ENCODE data around the gene RALGAPA1. TPM values are rescaled to one million over a fixed set of nuclear protein-coding genes. Genes with fewer than 3 reads are reported as not detected.

RALGAPA1 gene
- total and polyA plus RNA-seq, 2 of the 13 experiments (the other 11 are each of a cell fraction or from before 2014, with no cell fraction given), result 65.0 to 89.2 TPM

GRCh38 chr14:35818346-35819115 lies 9.4 kb upstream of the RALGAPA1 start:
- no peaks in the 10 kb centered on the region for H3K79me2 ChIP-seq (ENCODE audit: insufficient read depth, low read length)
- ATAC-seq, result peak; percentile 85
- no peaks in the 10 kb centered on the region for H3K36me3 ChIP-seq (replicated peaks in 1 of 2; ENCODE audit: control insufficient read depth in 1 of 2, insufficient read depth in 2 of 2, low read length in 2 of 2)
- H3K4me2 ChIP-seq (ENCODE audit: low read depth, low read length), result peak overlapping the region; percentile 57
- peak; percentile 75 for FAIRE-seq
- H2AFZ ChIP-seq (ENCODE audit: low read length), result no peak overlapping the region
- in situ Hi-C loops (cut with HindIII; ENCODE audit: extremely low pct_ligation_motif_present, low pct_unique_long_range_greater_than_20kb) (loop anchor here (5.0 to 25.0 kb wide), 4 partner anchors 124 to 681 kb away; partner anchors contain the start of gene INSM2), intact Hi-C loops (cut with micrococcal nuclease; ENCODE audit: unreplicated experiment) (loop anchor here (2.0 to 10.0 kb wide), 4 partner anchors 132 to 674 kb away; no protein-coding TSS in a partner anchor)
- H3K4me3 ChIP-seq (replicated peaks in 1 of 3; ENCODE audit: insufficient read depth in 1 of 3, low read depth in 2 of 3, low read length in 3 of 3), result peak overlapping the region in 1 of 3 experiments; percentile 11; a peak in 1 of 6 replicates
- ChIA-PET CTCF (ENCODE audit: low intra/inter-chr PET ratio, low total read pairs) (interaction anchor here (1.0 to 2.4 kb wide), 3 partner anchors 131 to 380 kb away, joined by 3 to 13 read pairs (median 6); partner anchors contain the start of gene INSM2), POLR2A (interaction anchor here (1.1 to 5.5 kb wide), 4 partner anchors 8 to 16 kb away, joined by 3 to 43 read pairs (median 10); partner anchors contain the start of genes BRMS1L and RALGAPA1)
- H3K27me3 ChIP-seq (ENCODE audit: control insufficient read depth in 1 of 2, insufficient read depth in 2 of 2, low read length in 2 of 2), result no peaks in the 10 kb centered on the region
- peaks cover 26% of the 10 kb centered on the region for H3K4me1 ChIP-seq (ENCODE audit: insufficient read depth, low read length)
- no peaks in the 10 kb centered on the region for H3K9me3 ChIP-seq (ENCODE audit: low read length)
- no peak overlapping the region for H3K27ac ChIP-seq (ENCODE audit: extremely low read length, insufficient read depth, low read length)
- H3K9ac ChIP-seq (ENCODE audit: insufficient read depth, low read depth, low read length), result no peak overlapping the region
- no peaks in the 10 kb centered on the region for H4K20me1 ChIP-seq (ENCODE audit: insufficient read depth, low read length)
- no TSS peak for BruUV-seq (replicated peaks)
- peak; percentile 86 for DNase-seq (ENCODE audit: low spot score)
- WGBS (ENCODE audit: low lambda C conversion rate), result 47% methylated on average over 13 of the region's 13 CpGs
- TF ChIP-seq, protein P1, sequence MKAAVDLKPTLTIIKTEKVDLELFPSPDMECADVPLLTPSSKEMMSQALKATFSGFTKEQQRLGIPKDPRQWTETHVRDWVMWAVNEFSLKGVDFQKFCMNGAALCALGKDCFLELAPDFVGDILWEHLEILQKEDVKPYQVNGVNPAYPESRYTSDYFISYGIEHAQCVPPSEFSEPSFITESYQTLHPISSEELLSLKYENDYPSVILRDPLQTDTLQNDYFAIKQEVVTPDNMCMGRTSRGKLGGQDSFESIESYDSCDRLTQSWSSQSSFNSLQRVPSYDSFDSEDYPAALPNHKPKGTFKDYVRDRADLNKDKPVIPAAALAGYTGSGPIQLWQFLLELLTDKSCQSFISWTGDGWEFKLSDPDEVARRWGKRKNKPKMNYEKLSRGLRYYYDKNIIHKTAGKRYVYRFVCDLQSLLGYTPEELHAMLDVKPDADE (CRISPR knock-in tag; IDR thresholded peaks at IDR 0.05), result no peak
- TF ChIP-seq RAD21 (CRISPR knock-in tag; IDR thresholded peaks at IDR 0.05) (peak; percentile 87), IRF2 (CRISPR knock-in tag; IDR thresholded peaks at IDR 0.05) (peak; percentile 63; the same call in 1 of the 2 replicates), YEATS2 (CRISPR knock-in tag; IDR thresholded peaks at IDR 0.05; ENCODE audit: borderline replicate concordance) (peak; percentile 30; the same call in 1 of the 2 replicates), ZNF460 (CRISPR knock-in tag; IDR thresholded peaks at IDR 0.05; ENCODE audit: borderline replicate concordance) (no peak; the same call in 1 of the 2 replicates), ZFX (CRISPR knock-in tag; IDR thresholded peaks at IDR 0.05; ENCODE audit: low read depth) (peak; percentile 45; the same call in 1 of the 2 replicates), RFX3 (CRISPR knock-in tag; IDR thresholded peaks at IDR 0.05) (no peak; the same call in 1 of the 2 replicates), ZNF343 (CRISPR knock-in tag; IDR thresholded peaks at IDR 0.05) (no peak), SRY (CRISPR knock-in tag; IDR thresholded peaks at IDR 0.05) (no peak), TCF7L2 (IDR thresholded peaks at IDR 0.05; ENCODE audit: low read depth, low read length) (no peak), ZZZ3 (CRISPR knock-in tag; IDR thresholded peaks at IDR 0.05; ENCODE audit: borderline replicate concordance) (no peak), KLF13 (CRISPR knock-in tag; IDR thresholded peaks at IDR 0.05) (no peak), ATAD3A (CRISPR knock-in tag; IDR thresholded peaks at IDR 0.05) (no peak), KMT2B (CRISPR knock-in tag; IDR thresholded peaks at IDR 0.05) (peak; percentile 39; the same call in 1 of the 2 replicates)
- TF ChIP-seq, protein P2, sequence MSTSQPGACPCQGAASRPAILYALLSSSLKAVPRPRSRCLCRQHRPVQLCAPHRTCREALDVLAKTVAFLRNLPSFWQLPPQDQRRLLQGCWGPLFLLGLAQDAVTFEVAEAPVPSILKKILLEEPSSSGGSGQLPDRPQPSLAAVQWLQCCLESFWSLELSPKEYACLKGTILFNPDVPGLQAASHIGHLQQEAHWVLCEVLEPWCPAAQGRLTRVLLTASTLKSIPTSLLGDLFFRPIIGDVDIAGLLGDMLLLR (CRISPR knock-in tag; IDR thresholded peaks at IDR 0.05), result no peak
- TF ChIP-seq, protein P3, sequence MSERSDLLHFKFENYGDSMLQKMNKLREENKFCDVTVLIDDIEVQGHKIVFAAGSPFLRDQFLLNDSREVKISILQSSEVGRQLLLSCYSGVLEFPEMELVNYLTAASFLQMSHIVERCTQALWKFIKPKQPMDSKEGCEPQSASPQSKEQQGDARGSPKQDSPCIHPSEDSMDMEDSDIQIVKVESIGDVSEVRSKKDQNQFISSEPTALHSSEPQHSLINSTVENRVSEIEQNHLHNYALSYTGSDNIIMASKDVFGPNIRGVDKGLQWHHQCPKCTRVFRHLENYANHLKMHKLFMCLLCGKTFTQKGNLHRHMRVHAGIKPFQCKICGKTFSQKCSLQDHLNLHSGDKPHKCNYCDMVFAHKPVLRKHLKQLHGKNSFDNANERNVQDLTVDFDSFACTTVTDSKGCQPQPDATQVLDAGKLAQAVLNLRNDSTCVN (CRISPR knock-in tag; IDR thresholded peaks at IDR 0.05; ENCODE audit: borderline replicate concordance), result no peak
- TF ChIP-seq, protein P4, sequence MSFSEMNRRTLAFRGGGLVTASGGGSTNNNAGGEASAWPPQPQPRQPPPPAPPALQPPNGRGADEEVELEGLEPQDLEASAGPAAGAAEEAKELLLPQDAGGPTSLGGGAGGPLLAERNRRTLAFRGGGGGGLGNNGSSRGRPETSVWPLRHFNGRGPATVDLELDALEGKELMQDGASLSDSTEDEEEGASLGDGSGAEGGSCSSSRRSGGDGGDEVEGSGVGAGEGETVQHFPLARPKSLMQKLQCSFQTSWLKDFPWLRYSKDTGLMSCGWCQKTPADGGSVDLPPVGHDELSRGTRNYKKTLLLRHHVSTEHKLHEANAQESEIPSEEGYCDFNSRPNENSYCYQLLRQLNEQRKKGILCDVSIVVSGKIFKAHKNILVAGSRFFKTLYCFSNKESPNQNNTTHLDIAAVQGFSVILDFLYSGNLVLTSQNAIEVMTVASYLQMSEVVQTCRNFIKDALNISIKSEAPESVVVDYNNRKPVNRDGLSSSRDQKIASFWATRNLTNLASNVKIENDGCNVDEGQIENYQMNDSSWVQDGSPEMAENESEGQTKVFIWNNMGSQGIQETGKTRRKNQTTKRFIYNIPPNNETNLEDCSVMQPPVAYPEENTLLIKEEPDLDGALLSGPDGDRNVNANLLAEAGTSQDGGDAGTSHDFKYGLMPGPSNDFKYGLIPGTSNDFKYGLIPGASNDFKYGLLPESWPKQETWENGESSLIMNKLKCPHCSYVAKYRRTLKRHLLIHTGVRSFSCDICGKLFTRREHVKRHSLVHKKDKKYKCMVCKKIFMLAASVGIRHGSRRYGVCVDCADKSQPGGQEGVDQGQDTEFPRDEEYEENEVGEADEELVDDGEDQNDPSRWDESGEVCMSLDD (CRISPR knock-in tag; IDR thresholded peaks at IDR 0.05; ENCODE audit: borderline replicate concordance), result no peak
- TF ChIP-seq, protein P5, sequence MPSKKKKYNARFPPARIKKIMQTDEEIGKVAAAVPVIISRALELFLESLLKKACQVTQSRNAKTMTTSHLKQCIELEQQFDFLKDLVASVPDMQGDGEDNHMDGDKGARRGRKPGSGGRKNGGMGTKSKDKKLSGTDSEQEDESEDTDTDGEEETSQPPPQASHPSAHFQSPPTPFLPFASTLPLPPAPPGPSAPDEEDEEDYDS (CRISPR knock-in tag; IDR thresholded peaks at IDR 0.05), result peak; percentile 43; the same call in 1 of the 2 replicates
